Omental fat pad (tissue), 4 donors: ENCODE results near the gene MRGPRD. TPM values are rescaled to one million over a fixed set of nuclear protein-coding genes. Genes with fewer than 3 reads are reported as not detected.

Experiments
- ATAC-seq: fragments of 150-250 bp; one replicate; pipeline ENCODE4 v1.9.1; 2016; ENCODE audit warnings: mild to moderate bottlenecking, moderate library complexity; ENCODE audit not compliant: low FRiP score
- DNase-seq: peaks from one replicate; pipeline ENCODE4 v3.0.0-alpha.2; 2019; ENCODE audit warnings: low spot score
- total RNA-seq, 4 donors: library from RNA; depleted of rRNA; stranded (reverse); fragments of >200 nt; gene quantifications; one replicate each; pipeline ENCODE4 v1.1.0, GENCODE V29; 2016
- TF ChIP-seq, protein P1 (sequence below), 3 donors: fragments of 450-650 bp; IDR thresholded peaks; one replicate each; pipeline ENCODE4 v1.5.1; 2016 to 2017; ENCODE audit warnings: antibody characterized with exemption in 3 of 3, mild to moderate bottlenecking in 3 of 3, moderate library complexity in 2 of 3

The MRGPRD gene
- total RNA-seq, 4 donors from 2014 or later: not detected

- DNase-seq: no peak
- ATAC-seq: no peak
- TF ChIP-seq, protein P1, sequence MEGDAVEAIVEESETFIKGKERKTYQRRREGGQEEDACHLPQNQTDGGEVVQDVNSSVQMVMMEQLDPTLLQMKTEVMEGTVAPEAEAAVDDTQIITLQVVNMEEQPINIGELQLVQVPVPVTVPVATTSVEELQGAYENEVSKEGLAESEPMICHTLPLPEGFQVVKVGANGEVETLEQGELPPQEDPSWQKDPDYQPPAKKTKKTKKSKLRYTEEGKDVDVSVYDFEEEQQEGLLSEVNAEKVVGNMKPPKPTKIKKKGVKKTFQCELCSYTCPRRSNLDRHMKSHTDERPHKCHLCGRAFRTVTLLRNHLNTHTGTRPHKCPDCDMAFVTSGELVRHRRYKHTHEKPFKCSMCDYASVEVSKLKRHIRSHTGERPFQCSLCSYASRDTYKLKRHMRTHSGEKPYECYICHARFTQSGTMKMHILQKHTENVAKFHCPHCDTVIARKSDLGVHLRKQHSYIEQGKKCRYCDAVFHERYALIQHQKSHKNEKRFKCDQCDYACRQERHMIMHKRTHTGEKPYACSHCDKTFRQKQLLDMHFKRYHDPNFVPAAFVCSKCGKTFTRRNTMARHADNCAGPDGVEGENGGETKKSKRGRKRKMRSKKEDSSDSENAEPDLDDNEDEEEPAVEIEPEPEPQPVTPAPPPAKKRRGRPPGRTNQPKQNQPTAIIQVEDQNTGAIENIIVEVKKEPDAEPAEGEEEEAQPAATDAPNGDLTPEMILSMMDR (IDR thresholded peaks at IDR 0.05): no peak
Observed at GRCh38 chr11:68966894-68967780, 13.6 kb downstream of the MRGPRD start.

- TF ChIP-seq, protein P1 (IDR thresholded peaks at IDR 0.05): no peak
- no peak for DNase-seq
- no peak for ATAC-seq
Observed at GRCh38 chr11:68965901-68966853, 14.6 kb downstream of the MRGPRD start.

GRCh38 chr11:68963779-68964178 is 17.0 kb downstream of the MRGPRD start:
- ATAC-seq (no peak), DNase-seq (no peak)
- TF ChIP-seq, protein P1 (IDR thresholded peaks at IDR 0.05): no peak

DNA sequence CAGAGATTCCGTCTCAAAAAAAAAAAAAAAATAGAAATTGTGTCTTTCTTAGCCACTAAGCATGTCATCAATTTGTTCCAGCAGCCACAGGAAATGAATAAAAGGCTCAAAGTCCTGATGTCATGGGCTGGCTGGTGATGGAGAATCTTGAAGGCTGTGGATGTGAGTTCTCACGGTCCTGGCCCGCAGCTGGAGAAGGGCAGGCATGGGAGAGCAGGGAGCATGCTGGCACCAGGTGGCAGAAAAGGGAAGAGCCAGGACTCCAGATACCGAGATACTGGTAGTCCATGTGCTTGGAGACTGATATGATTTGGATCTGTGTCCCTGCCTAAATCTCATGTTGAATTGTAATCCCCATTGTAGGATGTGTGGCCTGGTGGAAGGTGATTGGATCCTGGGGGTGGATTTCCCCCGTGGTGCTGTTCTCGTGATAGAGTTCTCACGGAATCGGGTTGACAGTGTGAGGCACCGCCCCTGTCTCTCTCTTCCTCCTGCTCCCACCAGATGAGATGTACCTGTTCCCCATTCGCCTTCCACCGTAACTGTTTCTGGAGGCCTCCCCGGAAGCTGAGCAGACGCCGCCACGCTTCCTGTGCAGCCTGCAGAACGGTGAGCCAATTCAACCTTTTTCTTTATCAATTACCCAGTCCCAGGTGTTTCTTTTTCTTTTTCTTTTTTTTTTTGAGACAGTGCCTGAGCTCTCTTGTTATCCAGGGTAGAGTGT is 18.1 kb downstream of the MRGPRD start:
- TF ChIP-seq, protein P1 (IDR thresholded peaks at IDR 0.05): no peak
- DNase-seq (no peak), ATAC-seq (no peak)

GRCh38 chr11:68961245-68961644 is 19.5 kb downstream of the MRGPRD start:
- ATAC-seq: no peak
- TF ChIP-seq, protein P1 (IDR thresholded peaks at IDR 0.05): no peak
- DNase-seq: no peak

DNA sequence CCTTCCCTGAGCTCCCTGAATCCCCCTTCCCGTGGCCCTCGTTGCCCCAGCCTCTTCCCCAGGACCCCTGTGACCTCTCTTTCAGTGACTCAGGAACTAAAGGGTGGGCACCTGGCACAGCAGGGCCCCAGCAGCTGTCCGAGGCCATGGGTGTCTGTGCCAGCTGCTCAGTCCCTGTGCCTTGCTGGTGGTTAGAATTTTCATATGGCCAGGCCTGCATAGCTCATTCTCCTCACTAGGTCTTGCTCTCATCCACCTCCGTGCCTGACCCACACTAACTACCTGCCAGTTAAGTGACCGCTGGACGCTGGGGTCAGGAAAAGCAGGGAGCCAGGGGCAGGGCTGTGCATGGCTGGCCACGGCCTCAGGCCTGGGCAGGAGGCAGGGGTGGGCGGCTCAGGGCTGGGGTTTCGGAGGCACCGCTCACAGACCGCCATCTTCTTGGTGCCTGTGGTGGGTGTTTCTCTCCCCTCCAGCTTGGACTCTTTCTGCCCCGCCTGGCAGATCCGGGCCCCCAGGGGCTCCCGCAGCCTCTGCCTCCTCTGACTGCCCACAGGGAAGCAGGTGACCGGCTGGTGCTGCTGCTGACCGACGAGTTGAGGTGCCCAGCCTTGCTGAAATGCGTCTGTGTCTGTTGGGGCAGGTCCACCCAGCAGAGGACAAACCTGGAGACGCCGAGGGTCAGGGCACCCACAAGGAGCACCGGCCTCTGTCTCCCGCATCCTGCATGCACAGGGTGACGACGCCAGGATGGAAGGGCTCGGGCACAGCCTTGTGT is 20.3 kb downstream of the MRGPRD start:
- ATAC-seq (no peak), DNase-seq (no peak)
- TF ChIP-seq, protein P1 (IDR thresholded peaks at IDR 0.05): no peak
